ENCODE results near the gene TMCC1. TPM values are rescaled to one million over a fixed set of nuclear protein-coding genes. Genes with fewer than 3 reads are reported as not detected.

TMCC1 gene
- total RNA-seq, 1 donor from 2014 or later, result 16.7 TPM

DNA sequence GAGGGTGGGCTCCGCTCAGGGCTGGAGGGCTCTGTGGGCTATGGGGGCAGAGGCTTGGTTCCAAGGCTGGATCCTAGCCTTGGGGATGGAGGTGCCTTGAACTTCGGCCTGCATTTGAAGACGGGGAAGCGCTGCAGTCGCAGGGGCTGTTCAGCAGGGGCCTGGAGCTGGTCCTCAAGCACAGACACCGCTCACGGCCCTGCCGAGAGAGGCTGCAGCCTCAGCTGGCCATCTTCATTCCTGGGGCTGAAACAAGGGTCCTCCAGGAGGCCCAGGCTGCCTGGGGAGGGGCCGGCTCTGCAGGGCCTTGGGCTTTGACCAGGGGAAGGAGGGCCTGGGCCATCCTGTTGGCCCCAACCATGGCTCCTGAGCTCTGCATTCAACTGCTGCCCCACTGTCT lies 261.5 kb downstream of the TMCC1 start:
- DNase-seq (ENCODE audit: extremely low spot score in 2 of 2), result no peak
- Histone ChIP-seq H3K27me3 (no peaks in the 10 kb centered on the region), H3K4me1 (peaks cover 21% of the 10 kb centered on the region), H3K36me3 (no peaks in the 10 kb centered on the region), H3K9me3 (no peaks in the 10 kb centered on the region), H3K27ac (no peak overlapping the region), H3K4me3 (no peak overlapping the region)
- intact Hi-C loops (cut with DNase I), result no loop called here
- TF ChIP-seq POLR2AphosphoS5 (IDR thresholded peaks at IDR 0.05; ENCODE audit: insufficient read depth in 1 of 2, low read depth in 1 of 2) (no peak), POLR2A (IDR thresholded peaks at IDR 0.05) (no peak)

DNA sequence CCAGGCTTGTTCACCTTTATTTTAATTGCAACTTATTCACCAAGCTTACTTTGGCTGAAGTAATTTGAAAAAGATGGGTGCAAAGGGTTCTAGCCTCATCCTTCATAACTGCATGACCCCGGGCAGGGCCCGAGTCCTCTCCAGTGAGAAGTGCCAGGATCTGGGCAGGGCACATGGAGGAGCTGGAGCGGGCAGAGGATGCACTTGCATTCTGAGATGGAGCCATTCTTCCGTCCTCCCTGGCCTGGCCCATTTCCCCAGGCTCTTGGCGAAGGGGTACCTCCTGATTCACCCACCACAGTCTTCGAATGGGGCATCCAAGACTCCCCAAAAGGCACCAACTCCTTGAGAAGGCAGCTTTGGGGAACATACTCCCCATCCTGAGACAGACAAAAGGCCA lies 264.5 kb downstream of the TMCC1 start:
- Histone ChIP-seq H3K4me3 (no peak overlapping the region), H3K27me3 (no peaks in the 10 kb centered on the region), H3K4me1 (peaks cover 51% of the 10 kb centered on the region), H3K36me3 (no peaks in the 10 kb centered on the region), H3K9me3 (no peaks in the 10 kb centered on the region), H3K27ac (peak overlapping the region; percentile 93)
- DNase-seq (ENCODE audit: extremely low spot score in 2 of 2), result no peak
- intact Hi-C loops (cut with DNase I), result loop anchor here (10.0 kb wide), 1 partner anchor 196 kb away; no protein-coding TSS in a partner anchor
- TF ChIP-seq CTCF (IDR thresholded peaks at IDR 0.05) (no peak), POLR2AphosphoS5 (IDR thresholded peaks at IDR 0.05; ENCODE audit: insufficient read depth in 1 of 2, low read depth in 1 of 2) (no peak), POLR2A (IDR thresholded peaks at IDR 0.05) (no peak)

GRCh38 chr3:129628169-129628522 lies 265.4 kb downstream of the TMCC1 start:
- peak overlapping the region; percentile 50 to 58 for H3K4me3 ChIP-seq
- H3K27ac ChIP-seq, result peak overlapping the region; percentile 93
- H3K27me3 ChIP-seq, result no peaks in the 10 kb centered on the region
- no peaks in the 10 kb centered on the region for H3K36me3 ChIP-seq
- intact Hi-C loops (cut with DNase I), result loop anchor here (10.0 kb wide), 1 partner anchor 197 kb away; no protein-coding TSS in a partner anchor
- DNase-seq (ENCODE audit: extremely low spot score in 2 of 2), result no peak
- H3K9me3 ChIP-seq, result no peaks in the 10 kb centered on the region
- H3K4me1 ChIP-seq, result peaks cover 60% of the 10 kb centered on the region
- TF ChIP-seq POLR2A (IDR thresholded peaks at IDR 0.05) (no peak), POLR2AphosphoS5 (IDR thresholded peaks at IDR 0.05; ENCODE audit: insufficient read depth in 1 of 2, low read depth in 1 of 2) (no peak), CTCF (IDR thresholded peaks at IDR 0.05) (no peak)

- Histone ChIP-seq H3K4me1 (peaks cover 66% of the 10 kb centered on the region), H3K27ac (peak overlapping the region; percentile 93), H3K27me3 (no peaks in the 10 kb centered on the region), H3K9me3 (no peaks in the 10 kb centered on the region), H3K36me3 (no peaks in the 10 kb centered on the region), H3K4me3 (peak overlapping the region; percentile 50 to 58)
- intact Hi-C loops (cut with DNase I), result loop anchor here (10.0 kb wide), 1 partner anchor 197 kb away; no protein-coding TSS in a partner anchor
- peak; percentile 72 to 76 (median 75) for TF ChIP-seq CTCF (IDR thresholded peaks at IDR 0.05)
- TF ChIP-seq POLR2A (IDR thresholded peaks at IDR 0.05), result peak in 1 of 2 donors; percentile 36
- TF ChIP-seq POLR2AphosphoS5 (IDR thresholded peaks at IDR 0.05; ENCODE audit: insufficient read depth in 1 of 2, low read depth in 1 of 2), result peak in 1 of 2 donors; percentile 56
- peak in 1 of 2 donors; percentile 94 for DNase-seq (ENCODE audit: extremely low spot score in 2 of 2)
These were observed 266.0 kb downstream of the TMCC1 start for GRCh38 chr3:129627350-129628168.

- H3K4me3 ChIP-seq, result peak overlapping the region; percentile 50 to 58
- no peak for TF ChIP-seq CTCF (IDR thresholded peaks at IDR 0.05)
- peak in 1 of 2 donors; percentile 84 for TF ChIP-seq POLR2AphosphoS5 (IDR thresholded peaks at IDR 0.05; ENCODE audit: insufficient read depth in 1 of 2, low read depth in 1 of 2)
- TF ChIP-seq POLR2A (IDR thresholded peaks at IDR 0.05), result peak in 1 of 2 donors; percentile 56
- intact Hi-C loops (cut with DNase I), result loop anchor here (10.0 kb wide), 1 partner anchor 198 kb away; no protein-coding TSS in a partner anchor
- no peaks in the 10 kb centered on the region for H3K36me3 ChIP-seq
- H3K27me3 ChIP-seq, result no peaks in the 10 kb centered on the region
- peak in 1 of 2 donors; percentile 90 for DNase-seq (ENCODE audit: extremely low spot score in 2 of 2)
- peaks cover 73% of the 10 kb centered on the region for H3K4me1 ChIP-seq
- peak overlapping the region; percentile 93 for H3K27ac ChIP-seq
- no peaks in the 10 kb centered on the region for H3K9me3 ChIP-seq
These were observed 266.7 kb downstream of the TMCC1 start for GRCh38 chr3:129626744-129627349.
